ENCODE measurements around the gene IL9. TPM values are rescaled to one million over a fixed set of nuclear protein-coding genes. Genes with fewer than 3 reads are reported as not detected.

IL9 gene
- total RNA-seq, 2 donors from 2014 or later = not detected

DNA sequence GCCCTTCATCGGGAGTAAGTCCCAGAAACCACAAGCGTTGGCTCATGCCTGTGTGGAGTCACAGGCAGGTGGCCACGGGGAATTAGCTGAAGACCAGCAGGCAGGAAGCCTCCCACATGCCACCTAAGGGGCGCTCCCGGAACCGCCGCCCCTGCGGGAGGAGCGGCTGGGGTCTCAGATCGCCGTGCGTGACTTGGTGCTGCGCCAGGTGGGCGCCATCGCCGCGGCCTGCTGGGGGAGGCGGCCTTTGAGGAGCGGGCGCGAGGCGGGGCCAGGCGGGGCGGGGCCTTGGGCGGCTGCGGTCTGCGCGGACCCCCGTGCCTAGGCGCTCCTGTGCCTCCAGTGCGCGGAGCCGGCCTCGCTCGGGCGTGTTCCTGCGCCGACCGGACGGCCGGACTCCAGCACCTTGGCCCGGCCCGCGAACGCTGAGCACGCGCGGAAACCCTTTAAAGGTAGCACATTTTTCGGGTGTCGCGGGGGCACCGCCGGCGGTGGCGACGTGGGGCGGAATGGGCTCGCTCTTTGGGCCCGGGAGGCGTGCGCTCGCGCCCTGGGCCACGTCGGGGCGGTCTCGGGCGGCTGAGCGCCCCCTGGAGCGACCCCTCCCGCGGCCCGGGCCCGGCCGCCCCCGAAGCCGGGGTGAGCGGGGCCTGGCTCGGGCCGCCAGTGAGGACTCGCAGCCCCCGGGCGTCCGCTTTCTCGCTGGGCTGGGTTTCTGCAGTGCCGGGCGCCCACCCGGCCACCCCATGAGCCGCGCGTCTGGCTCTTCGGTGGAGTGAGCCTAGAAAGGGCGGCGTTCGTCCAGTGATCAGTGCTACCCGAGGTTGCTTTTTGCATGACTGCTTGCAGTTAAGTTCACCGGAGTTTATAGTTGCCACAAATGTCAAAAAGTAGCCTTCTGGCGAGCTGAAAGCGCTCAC lies 34.6 kb upstream of the IL9 start:
- DNase-seq (peak in 1 of 4 donors; percentile 8), ATAC-seq (no peak)
- Histone ChIP-seq H3K36me3 (replicated peaks in 1 of 2; ENCODE audit: insufficient read depth in 1 of 2, low read depth in 2 of 2) (no peaks in the 10 kb centered on the region), H3K27ac (no peak overlapping the region), H3K4me3 (no peak overlapping the region), H3K27me3 (peaks cover 4 to 9% of the 10 kb centered on the region in 2 donors), H3K4me1 (peaks cover 13% of the 10 kb centered on the region), H3K9me3 (no peaks in the 10 kb centered on the region)
- intact Hi-C loops (cut with DNase I) = no loop called here
- WGBS, 2 donors = 3 to 12% methylated on average over 5 to 94 of the region's 99 CpGs
- TF ChIP-seq, protein P1, sequence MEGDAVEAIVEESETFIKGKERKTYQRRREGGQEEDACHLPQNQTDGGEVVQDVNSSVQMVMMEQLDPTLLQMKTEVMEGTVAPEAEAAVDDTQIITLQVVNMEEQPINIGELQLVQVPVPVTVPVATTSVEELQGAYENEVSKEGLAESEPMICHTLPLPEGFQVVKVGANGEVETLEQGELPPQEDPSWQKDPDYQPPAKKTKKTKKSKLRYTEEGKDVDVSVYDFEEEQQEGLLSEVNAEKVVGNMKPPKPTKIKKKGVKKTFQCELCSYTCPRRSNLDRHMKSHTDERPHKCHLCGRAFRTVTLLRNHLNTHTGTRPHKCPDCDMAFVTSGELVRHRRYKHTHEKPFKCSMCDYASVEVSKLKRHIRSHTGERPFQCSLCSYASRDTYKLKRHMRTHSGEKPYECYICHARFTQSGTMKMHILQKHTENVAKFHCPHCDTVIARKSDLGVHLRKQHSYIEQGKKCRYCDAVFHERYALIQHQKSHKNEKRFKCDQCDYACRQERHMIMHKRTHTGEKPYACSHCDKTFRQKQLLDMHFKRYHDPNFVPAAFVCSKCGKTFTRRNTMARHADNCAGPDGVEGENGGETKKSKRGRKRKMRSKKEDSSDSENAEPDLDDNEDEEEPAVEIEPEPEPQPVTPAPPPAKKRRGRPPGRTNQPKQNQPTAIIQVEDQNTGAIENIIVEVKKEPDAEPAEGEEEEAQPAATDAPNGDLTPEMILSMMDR (IDR thresholded peaks at IDR 0.05) = no peak
- TF ChIP-seq POLR2A (IDR thresholded peaks at IDR 0.05) = no peak

DNA sequence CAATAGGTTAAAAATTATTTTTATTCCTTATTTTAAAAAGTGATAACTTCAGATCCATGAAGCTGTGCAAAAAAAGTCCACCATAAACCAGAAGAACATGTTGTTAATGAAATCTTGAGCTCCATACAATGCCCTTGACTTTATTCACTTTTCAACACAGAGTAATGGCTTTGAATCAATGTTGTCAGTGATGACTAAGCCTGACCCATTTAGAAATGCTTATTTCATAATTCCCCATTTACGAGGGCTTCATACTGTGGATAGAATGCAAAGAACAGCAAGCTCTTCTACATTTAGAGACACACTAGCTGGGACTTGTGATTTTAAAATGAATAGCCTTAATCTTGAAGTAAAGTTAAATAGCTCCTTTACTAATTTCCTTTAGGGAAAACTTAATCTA lies 25.7 kb upstream of the IL9 start:
- TF ChIP-seq, protein P1 (IDR thresholded peaks at IDR 0.05) = no peak
- TF ChIP-seq POLR2A (IDR thresholded peaks at IDR 0.05) = no peak
- H3K36me3 ChIP-seq (replicated peaks in 1 of 2; ENCODE audit: insufficient read depth in 1 of 2, low read depth in 2 of 2) = no peaks in the 10 kb centered on the region
- no peak for ATAC-seq
- no peaks in the 10 kb centered on the region for H3K4me1 ChIP-seq
- no peaks in the 10 kb centered on the region for H3K27me3 ChIP-seq
- DNase-seq = no peak
- WGBS, 2 donors = 36 to 44% methylated on average over 1 of the region's 1 CpG
- H3K27ac ChIP-seq = no peak overlapping the region
- intact Hi-C loops (cut with DNase I) = no loop called here
- no peak overlapping the region for H3K4me3 ChIP-seq
- no peaks in the 10 kb centered on the region for H3K9me3 ChIP-seq

DNA sequence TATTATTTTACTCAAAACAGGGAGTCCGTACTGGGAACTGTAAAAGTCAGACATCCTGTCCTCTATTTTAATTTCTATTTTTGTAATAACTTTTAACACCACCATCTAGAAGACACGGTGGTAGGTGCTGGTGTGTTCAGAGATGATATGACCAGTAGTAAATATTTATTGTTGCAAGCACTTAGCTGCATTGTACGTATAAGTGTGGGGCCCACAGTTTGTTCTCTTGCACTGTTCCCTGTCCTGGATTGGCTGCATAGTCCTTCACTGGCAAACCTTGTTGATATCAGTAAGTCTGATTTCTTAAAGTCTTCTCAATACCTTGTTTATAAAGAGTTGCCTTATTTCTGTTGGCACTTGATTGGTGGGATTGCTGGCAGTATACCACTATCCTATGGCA lies 24.6 kb upstream of the IL9 start:
- TF ChIP-seq POLR2A (IDR thresholded peaks at IDR 0.05) = no peak
- TF ChIP-seq, protein P1 (IDR thresholded peaks at IDR 0.05) = no peak
- H3K4me1 ChIP-seq = no peaks in the 10 kb centered on the region
- H3K27ac ChIP-seq = no peak overlapping the region
- no peaks in the 10 kb centered on the region for H3K36me3 ChIP-seq (replicated peaks in 1 of 2; ENCODE audit: insufficient read depth in 1 of 2, low read depth in 2 of 2)
- no peak for ATAC-seq
- H3K27me3 ChIP-seq = no peaks in the 10 kb centered on the region
- WGBS, 2 donors = 39 to 56% methylated on average over 3 of the region's 3 CpGs
- DNase-seq = no peak
- intact Hi-C loops (cut with DNase I) = no loop called here
- no peaks in the 10 kb centered on the region for H3K9me3 ChIP-seq
- no peak overlapping the region for H3K4me3 ChIP-seq

DNA sequence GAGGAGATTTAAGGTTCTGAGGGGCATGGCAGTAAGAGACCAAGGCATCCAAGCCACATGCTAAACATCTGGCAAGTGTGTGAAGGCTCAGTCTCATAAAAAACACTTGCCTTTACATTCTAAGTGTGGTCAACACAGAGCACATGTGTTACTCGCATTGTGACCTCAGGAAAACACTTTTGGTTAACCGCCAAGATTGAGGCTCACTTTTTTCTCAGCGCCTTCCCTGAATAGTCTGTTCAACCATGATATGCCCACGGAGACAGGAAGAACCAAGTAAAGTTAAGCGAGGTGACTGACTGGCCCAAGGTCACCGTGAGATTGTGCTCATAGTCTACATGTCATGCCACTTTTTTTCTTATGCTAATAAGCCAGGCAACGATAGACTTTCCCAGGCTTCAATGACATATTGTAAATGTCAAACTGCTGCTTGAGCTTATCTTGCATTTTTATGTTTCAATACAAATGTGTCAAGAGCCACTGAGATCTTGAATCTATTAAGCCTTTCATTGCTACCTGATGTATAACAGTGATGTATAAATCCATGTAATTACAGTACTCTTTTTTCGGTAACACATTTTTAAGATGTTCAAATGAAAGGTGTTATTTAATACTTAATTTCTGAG lies 21.1 kb upstream of the IL9 start:
- Histone ChIP-seq H3K4me1 (no peaks in the 10 kb centered on the region), H3K27ac (no peak overlapping the region), H3K36me3 (replicated peaks in 1 of 2; ENCODE audit: insufficient read depth in 1 of 2, low read depth in 2 of 2) (no peaks in the 10 kb centered on the region), H3K4me3 (no peak overlapping the region), H3K27me3 (no peaks in the 10 kb centered on the region), H3K9me3 (no peaks in the 10 kb centered on the region)
- DNase-seq (no peak), ATAC-seq (no peak)
- no peak for TF ChIP-seq POLR2A (IDR thresholded peaks at IDR 0.05)
- TF ChIP-seq, protein P1 (IDR thresholded peaks at IDR 0.05) = no peak
- intact Hi-C loops (cut with DNase I) = no loop called here
- WGBS, 2 donors = 50 to 58% methylated on average over 8 of the region's 8 CpGs

Data from body of pancreas (tissue), 4 donors.